Spleen (tissue), 11 donors: ENCODE data around the gene SULT2B1. TPM values are rescaled to one million over a fixed set of nuclear protein-coding genes. Genes with fewer than 3 reads are reported as not detected.
A peak's percentile ranks its signal among the peaks of the same experiment; 100 is the strongest.

Experiments used
- DNase-seq: peaks from one replicate; pipeline ENCODE4 v3.0.0-alpha.2; 2020
- H3K27ac ChIP-seq, 8 donors: fragments of 200-600 bp; sonication (generic) in 7 of 8; 1 replicate in 4 of 8; 2 replicates in 4 of 8; pipeline versions ENCODE4 v1.5.0 to v1.8.0; 2016 to 2021; ENCODE audit warnings: inconsistent platforms in 4 of 8, mild to moderate bottlenecking in 4 of 8, moderate library complexity in 1 of 8
- H3K27me3 ChIP-seq, 7 donors: fragments of 200-600 bp; sonication (generic) in 6 of 7; replicated peaks in 1 of 7; 1 replicate in 4 of 7; 2 replicates in 3 of 7; pipeline versions ENCODE4 v1.5.0 to v1.8.0; 2016 to 2021; ENCODE audit warnings: inconsistent platforms in 3 of 7, mild to moderate bottlenecking in 1 of 7
- H3K36me3 ChIP-seq, 6 donors: fragments of 200-600 bp; sonication (generic) in 5 of 6; 1 replicate in 4 of 6; 2 replicates in 2 of 6; pipeline versions ENCODE4 v1.5.0 to v1.8.0; 2016 to 2021; ENCODE audit warnings: inconsistent platforms in 2 of 6
- H3K4me1 ChIP-seq, 6 donors: fragments of 200-600 bp; sonication (generic) in 5 of 6; 1 replicate in 3 of 6; 2 replicates in 3 of 6; pipeline versions ENCODE4 v1.5.0 to v1.8.0; 2016 to 2021; ENCODE audit warnings: inconsistent platforms in 3 of 6
- H3K4me3 ChIP-seq, 8 donors: fragments of 200-600 bp; sonication (generic) in 7 of 8; 1 replicate in 4 of 8; 2 replicates in 4 of 8; pipeline versions ENCODE4 v1.5.0 to v1.8.0; 2016 to 2021; ENCODE audit warnings: inconsistent platforms in 4 of 8, mild to moderate bottlenecking in 4 of 8, moderate library complexity in 2 of 8
- H3K9me3 ChIP-seq, 8 donors: fragments of 200-600 bp; sonication (generic) in 7 of 8; 1 replicate in 4 of 8; 2 replicates in 4 of 8; pipeline versions ENCODE4 v1.5.0 to v1.8.0; 2016 to 2021; ENCODE audit warnings: inconsistent platforms in 4 of 8
- CTCF ChIP-seq, 11 experiments: fragments of 200-600 bp in 7 of 11; fragments of 450-650 bp in 4 of 11; sonication (generic) in 4 of 11; IDR thresholded peaks in 8 of 11; conservative IDR thresholded peaks in 3 of 11; 1 replicate in 7 of 11; 2 replicates in 4 of 11; pipeline versions ENCODE4 v1.4.0 to v1.8.0; 2016 to 2021; ENCODE audit warnings: antibody characterized with exemption in 11 of 11, inconsistent platforms in 4 of 11, mild to moderate bottlenecking in 1 of 11
- POLR2A ChIP-seq, 3 donors: fragments of 450-650 bp; IDR thresholded peaks; one replicate each; pipeline ENCODE4 v1.5.1; 2017; ENCODE audit warnings: antibody characterized with exemption in 3 of 3, mild to moderate bottlenecking in 1 of 3
- POLR2AphosphoS5 ChIP-seq, 3 donors: sonication (generic); formaldehyde crosslinking; IDR thresholded peaks; one replicate each; pipeline ENCODE4 v1.5.1; 2017; ENCODE audit warnings: antibody characterized with exemption in 3 of 3
- WGBS, 5 donors: extraction: QIAGEN DNeasy Blood & Tissue Kit in 3 of 5; methylation state at CpG; one replicate each; pipeline versions ENCODE4 v1.1.5 to v1.1.7; 2013 to 2018; 5-methylcytosine and 5-hydroxymethylcytosine counted together
- intact Hi-C: fragments of 100-400 bp; cut with DNase I; formaldehyde crosslinking; loops from one replicate; pipeline ENCODE4 v1.15.0; 2023; ENCODE audit warnings: low total_unique reads
- polyA plus RNA-seq, 3 donors: library from polyadenylated mRNA; stranded (reverse); fragments of 200-250 nt; gene quantifications; one replicate each; pipeline ENCODE4 v1.2.1, GENCODE V29; 2013
- total RNA-seq, 7 donors: library from RNA; depleted of rRNA in 3 of 7; stranded (reverse); fragments of >200 nt in 3 of 7; fragmentation: NEBNext Ultra II Directional in 4 of 7; extraction: Animal tissue kit (Norgen Biotek cat#: 25700) in 4 of 7; gene quantifications; one replicate each; pipeline versions ENCODE4 v1.1.0 to v1.2.1, GENCODE V29; 2016 to 2021
- donor health status: healthy with polysubstance abuse.
- donor health status: DM: no; HTN: no; CAD: no; lungs with moderate emphysema.
- donor health status: DM: no; HTN: no; CAD: no.
- donor health status: Bipolar disorder and iron deficiency.
- donor health status: healthy.
- donor health status: DM: no; HTN: no; CAD: no.
- donor health status: DM: yes; HTN: yes; CAD: no.

The SULT2B1 gene
- total and polyA plus RNA-seq, 10 donors: 0.12 to 0.58 TPM; not detected in 8

- Histone ChIP-seq H3K27me3 (no peaks in the 10 kb centered on the region), H3K4me1 (peaks cover 18 to 93% (median 45%) of the 10 kb centered on the region in 6 donors), H3K9me3 (no peaks in the 10 kb centered on the region), H3K36me3 (peaks cover 0 to 63% (median 11%) of the 10 kb centered on the region in 6 donors), H3K27ac (peak overlapping the region; percentile 32 to 96 (median 76)), H3K4me3 (peak overlapping the region in 7 of 8 donors; percentile 15 to 67 (median 36))
- TF ChIP-seq POLR2A (IDR thresholded peaks at IDR 0.05) (no peak), CTCF (IDR thresholded peaks at IDR 0.05 in 8 of 11, conservative IDR thresholded peaks at IDR 0.05 in 3 of 11) (peak in 1 of 11 experiments; percentile 10), POLR2AphosphoS5 (IDR thresholded peaks at IDR 0.05) (peak; percentile 63 to 89 (median 79))
- 0 to 2% (median 1%) methylated on average over 14 to 40 of the region's 40 CpGs for WGBS, 5 donors
- intact Hi-C loops: no loop called here
- DNase-seq: peak; percentile 100
These were observed 72.2 kb downstream of the SULT2B1 start for GRCh38 chr19:48624067-48624594.

- peak overlapping the region in 3 of 8 donors; percentile 29 to 67 (median 39) for H3K4me3 ChIP-seq
- peaks cover 18 to 96% (median 43%) of the 10 kb centered on the region in 6 donors for H3K4me1 ChIP-seq
- peak; percentile 84 for DNase-seq
- H3K36me3 ChIP-seq: peaks cover 0 to 72% (median 20%) of the 10 kb centered on the region in 6 donors
- WGBS, 5 donors: 73 to 82% (median 78%) methylated on average over 23 to 24 of the region's 24 CpGs
- peak overlapping the region in 6 of 8 donors; percentile 64 to 96 (median 85) for H3K27ac ChIP-seq
- intact Hi-C loops: no loop called here
- H3K9me3 ChIP-seq: no peaks in the 10 kb centered on the region
- H3K27me3 ChIP-seq: no peaks in the 10 kb centered on the region
- TF ChIP-seq POLR2AphosphoS5 (IDR thresholded peaks at IDR 0.05): no peak
- no peak for TF ChIP-seq POLR2A (IDR thresholded peaks at IDR 0.05)
- TF ChIP-seq CTCF (IDR thresholded peaks at IDR 0.05 in 8 of 11, conservative IDR thresholded peaks at IDR 0.05 in 3 of 11): no peak
These were observed 73.1 kb downstream of the SULT2B1 start for GRCh38 chr19:48624791-48625723.

DNA sequence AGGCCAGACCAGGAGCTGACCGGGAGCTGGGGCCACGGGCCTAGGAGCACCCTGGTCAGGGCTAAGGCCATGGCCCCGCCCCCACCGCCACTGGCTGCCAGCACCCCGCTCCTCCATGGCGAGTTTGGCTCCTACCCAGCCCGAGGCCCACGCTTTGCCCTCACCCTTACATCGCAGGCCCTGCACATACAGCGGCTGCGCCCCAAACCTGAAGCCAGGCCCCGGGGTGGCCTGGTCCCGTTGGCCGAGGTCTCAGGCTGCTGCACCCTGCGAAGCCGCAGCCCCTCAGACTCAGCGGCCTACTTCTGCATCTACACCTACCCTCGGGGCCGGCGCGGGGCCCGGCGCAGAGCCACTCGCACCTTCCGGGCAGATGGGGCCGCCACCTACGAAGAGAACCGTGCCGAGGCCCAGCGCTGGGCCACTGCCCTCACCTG lies 73.9 kb downstream of the SULT2B1 start:
- H3K4me3 ChIP-seq: no peak overlapping the region
- WGBS, 5 donors: 94 to 98% (median 96%) methylated on average over 28 to 30 of the region's 30 CpGs
- intact Hi-C loops: no loop called here
- peaks cover 0 to 75% (median 26%) of the 10 kb centered on the region in 6 donors for H3K36me3 ChIP-seq
- TF ChIP-seq POLR2A (IDR thresholded peaks at IDR 0.05) (no peak), POLR2AphosphoS5 (IDR thresholded peaks at IDR 0.05) (peak in 1 of 3 donors; percentile 29), CTCF (IDR thresholded peaks at IDR 0.05 in 8 of 11, conservative IDR thresholded peaks at IDR 0.05 in 3 of 11) (no peak)
- peak overlapping the region in 1 of 8 donors; percentile 11 for H3K27ac ChIP-seq
- peak; percentile 86 for DNase-seq
- peaks cover 25 to 96% (median 47%) of the 10 kb centered on the region in 6 donors for H3K4me1 ChIP-seq
- no peaks in the 10 kb centered on the region for H3K27me3 ChIP-seq
- H3K9me3 ChIP-seq: no peaks in the 10 kb centered on the region
